Testis (tissue), 2 donors: Measurements from ENCODE around the gene EGFR.

Experiments used
- CTCF ChIP-seq, 3 experiments: fragments of 450-650 bp in 2 of 3; fragments of 200-600 bp in 1 of 3; sonication (generic) in 1 of 3; IDR thresholded peaks; one replicate each; pipeline ENCODE4 v1.5.1; 2016 to 2019; ENCODE audit warnings: antibody characterized with exemption in 3 of 3, mild to moderate bottlenecking in 2 of 3, moderate library complexity in 1 of 3
- POLR2A ChIP-seq: fragments of 450-650 bp; IDR thresholded peaks from one replicate; pipeline ENCODE4 v1.6.1; 2017; ENCODE audit warnings: antibody characterized with exemption, mild to moderate bottlenecking, moderate library complexity

- TF ChIP-seq CTCF (IDR thresholded peaks at IDR 0.05) (no peak), POLR2A (no peak)
Measured at GRCh38 chr7:55033236-55033846, 14.5 kb downstream of the EGFR start.
